Hematopoietic multipotent progenitor cell treated with erythropoietin and hydrocortisone succinate and interleukin-3 and kit ligand, for 15 days (in vitro differentiated cells): ENCODE measurements around the gene GSX2.
"Not testable (repeated sequence)": the region's sequence is repeated elsewhere in the genome, so short reads cannot be mapped to it uniquely, and the experiment has no call there.

Experiments
- DNase-seq: peaks from one replicate; pipeline ENCODE4 v3.0.0-alpha.2; 2015; ENCODE audit warnings: low spot score

The GSX2 gene

DNA sequence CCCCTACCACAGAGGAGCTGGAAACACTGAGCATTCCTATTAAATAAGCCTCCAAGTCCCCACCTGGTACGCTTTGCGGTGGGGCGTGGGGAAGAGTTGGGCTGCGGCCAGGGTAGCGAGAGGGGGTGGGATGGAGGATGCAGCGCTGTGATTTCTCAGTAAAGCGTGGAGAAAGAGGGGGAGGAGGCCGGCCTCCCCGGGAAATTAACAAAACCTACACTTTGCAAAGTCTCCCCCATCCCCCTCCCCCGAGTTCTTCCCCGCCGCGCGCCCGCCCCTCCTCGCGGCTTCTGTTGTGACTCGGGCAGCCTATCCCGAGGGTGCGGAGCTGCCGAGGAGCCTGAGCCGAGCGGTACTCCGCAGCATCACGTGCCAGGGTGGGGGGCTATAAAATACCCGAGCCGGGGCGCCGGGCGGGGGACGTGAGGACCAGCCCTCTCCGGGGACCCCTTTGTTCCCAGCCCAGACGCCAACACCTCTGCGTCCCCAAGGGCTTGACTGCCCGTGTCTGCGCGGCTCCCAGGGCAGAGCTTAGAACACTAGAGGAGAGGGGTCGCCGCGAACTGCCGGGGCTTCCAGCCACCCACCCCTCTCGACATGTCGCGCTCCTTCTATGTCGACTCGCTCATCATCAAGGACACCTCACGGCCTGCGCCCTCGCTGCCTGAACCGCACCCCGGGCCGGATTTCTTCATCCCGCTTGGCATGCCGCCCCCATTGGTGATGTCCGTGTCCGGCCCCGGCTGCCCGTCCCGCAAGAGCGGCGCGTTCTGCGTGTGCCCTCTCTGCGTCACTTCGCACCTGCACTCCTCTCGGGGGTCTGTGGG, at the start of gene GSX2:
GSX2 (plus strand) TSS at position 416 of the 827 bp plus-strand sequence; CDS start at position 598, 182 bp downstream.
- DNase-seq, result no peak

DNA sequence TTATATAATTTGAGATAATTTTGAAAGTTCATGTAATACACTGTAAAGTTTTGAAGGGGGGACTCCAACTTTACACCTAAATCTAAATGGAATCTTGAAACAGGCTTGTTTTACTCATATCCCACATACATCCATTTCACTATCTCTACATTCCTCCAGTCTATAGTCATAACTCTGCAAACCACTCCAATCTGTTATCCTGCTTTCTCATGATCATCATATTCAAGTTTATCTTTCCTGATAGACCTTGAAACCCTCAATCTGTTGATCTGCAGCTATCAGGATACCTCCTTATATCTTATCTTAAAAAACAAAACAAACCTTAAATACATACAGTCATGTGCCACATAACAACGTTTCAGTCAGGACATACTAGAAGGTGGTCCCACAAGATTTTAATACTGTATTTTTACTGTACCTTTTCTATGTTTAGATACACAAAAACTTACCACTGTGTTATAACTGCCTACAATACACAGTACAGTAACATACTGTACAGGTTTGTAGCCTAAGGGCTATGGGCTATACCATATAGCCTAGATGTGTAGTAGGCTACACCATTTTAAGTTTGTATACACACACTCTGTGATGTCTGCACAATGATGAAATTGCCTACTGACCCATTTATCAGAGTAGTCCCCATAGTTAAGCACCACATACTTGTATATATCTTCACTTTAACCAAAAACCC, 49.6 kb upstream of the GSX2 start:
- DNase-seq, result no peak

DNA sequence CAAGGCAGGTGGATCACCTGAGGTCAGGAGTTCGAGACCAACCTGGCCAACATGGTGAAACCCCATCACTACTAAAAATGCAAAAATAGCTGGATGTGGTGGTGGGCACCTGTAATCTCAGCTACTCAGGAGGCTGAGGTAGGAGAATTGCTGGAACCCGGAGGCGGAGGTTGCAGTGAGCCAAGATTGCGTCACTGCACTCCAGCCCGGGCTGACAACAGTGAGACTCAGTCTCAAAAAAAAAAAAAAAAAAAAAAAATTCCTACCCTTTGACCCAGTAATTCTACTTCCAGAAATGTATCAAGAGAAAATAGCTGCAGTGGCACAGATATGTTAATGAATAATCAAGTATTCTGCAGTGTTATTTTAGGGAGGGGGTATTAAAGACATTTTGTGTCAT, 46.6 kb upstream of the GSX2 start:
- DNase-seq, result not testable (repeated sequence)

DNA sequence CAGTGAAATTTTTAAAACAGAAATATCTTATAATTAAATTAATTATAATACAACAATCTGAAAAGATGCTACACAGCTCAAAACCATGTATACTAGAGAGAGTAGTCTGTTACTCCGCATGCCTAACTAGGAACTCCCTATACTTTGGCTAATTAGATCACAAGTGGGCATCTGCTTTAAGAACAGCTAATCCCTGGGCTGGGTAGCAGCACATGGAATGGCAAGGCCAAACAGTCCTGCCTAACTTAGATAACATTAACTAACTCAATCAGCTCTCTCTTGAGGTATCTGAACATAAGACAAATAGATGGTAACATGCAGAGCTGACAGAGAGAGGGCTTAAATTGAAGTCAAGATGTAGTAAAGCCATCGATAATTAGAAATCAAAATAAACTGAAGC, 45.5 kb upstream of the GSX2 start:
- DNase-seq, result no peak

DNA sequence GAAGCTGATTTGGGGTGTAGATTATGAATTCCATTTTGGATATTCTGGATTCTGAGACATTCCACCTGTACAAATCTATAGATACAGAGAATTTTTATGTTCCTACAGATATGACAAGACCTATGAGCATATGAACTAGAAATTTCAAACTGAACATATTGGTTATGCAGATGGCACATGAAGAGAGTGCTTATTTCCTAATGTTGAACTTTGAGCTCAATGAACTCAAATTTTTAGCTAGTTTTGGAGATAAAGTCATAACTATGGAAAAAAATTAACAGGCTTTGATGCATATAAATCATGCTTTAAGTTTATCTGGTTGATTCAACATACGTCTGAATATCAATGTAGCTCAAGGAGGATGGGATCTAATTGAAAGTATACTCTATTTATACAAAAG, 44.5 kb upstream of the GSX2 start:
- no peak for DNase-seq

DNA sequence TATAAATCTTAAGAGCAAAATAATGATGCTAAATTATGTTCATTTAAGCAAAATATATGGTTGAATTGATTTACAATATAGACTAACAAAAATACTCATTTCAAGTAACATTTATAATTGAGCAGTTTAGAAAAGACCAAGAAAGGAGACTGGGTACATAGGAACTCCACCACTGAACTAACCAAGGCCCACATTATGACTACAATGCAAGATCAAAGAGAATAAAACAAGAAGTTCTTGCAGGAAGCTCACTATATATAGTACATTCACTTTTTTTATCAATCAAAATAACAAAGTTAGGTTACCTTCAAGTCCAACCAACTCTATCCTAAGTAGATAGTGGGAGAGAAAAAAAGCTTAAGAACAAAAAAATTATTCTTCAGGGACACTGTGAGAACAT, 43.6 kb upstream of the GSX2 start:
- DNase-seq, result no peak

DNA sequence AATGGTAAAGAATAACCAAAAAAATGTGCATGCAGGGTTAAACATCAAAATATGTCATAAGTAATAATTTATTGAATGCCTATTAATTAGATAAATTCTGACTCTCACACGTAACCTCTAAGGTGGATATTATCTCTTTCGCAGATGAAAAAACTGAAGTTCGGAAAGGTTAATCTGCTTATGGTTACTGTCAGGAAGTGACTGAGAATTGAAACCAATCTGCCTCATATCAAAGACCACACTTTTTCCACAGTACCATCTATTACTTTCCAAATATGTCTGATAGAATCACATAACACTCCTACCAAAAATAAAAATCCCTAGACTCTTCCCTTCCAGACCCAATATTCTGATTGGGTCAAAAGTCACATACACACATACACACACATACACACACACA, 41.8 kb upstream of the GSX2 start:
- DNase-seq, result no peak

DNA sequence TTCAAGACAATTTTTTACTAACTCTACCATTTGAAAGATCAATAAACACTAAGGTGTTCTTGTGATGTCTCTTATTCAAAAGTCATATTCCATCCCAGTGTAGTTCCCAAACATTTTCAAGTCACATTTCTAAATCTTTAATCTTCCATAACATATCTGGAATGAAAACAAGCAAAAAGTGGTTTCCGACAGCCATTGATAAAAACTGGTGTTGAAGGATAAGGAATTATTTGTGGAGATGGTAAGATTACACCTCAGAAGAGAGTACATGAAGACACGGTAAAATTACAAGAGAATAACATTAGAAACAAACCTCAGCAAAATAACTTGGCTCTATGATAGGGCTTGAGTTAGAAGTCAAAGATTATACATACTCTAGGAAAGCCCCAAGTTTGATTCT, 39.8 kb upstream of the GSX2 start:
- no peak for DNase-seq

DNA sequence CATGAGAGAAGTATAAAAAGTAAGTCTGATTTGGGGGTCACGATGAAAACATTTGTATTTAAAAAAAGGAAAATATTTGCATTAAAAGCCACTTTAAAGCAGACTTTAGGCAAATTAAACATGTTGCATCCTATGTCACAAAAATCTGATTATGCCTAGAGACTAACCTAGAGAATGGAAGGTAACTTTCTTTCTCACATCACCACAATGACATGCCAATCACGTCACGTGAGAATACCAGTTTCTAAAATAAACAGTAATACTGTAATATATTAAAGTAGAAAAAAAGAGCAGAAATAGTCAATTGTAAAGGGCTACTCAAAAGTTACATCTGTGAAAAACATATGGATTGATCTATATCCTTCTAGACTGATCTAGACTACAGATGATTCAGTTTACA, 38.9 kb upstream of the GSX2 start:
- no peak for DNase-seq

DNA sequence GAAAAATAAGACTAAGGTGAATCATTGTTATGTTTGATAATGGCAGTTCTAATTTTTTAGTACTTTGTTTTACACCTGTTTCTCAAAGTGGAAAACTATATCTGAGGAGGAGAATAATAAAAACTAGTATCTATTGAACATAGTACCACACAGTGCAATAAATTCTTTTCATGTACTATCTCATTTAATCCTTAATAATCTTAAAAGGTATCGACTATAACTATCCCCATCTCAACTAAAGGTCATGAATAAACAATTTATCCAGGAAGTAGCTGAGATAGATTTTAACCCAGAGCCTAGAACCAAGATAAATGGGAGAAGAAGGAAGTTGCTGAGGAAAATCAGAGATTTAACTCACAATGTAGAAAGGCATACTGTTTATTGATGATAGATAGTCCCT, 38.1 kb upstream of the GSX2 start:
- DNase-seq, result no peak

DNA sequence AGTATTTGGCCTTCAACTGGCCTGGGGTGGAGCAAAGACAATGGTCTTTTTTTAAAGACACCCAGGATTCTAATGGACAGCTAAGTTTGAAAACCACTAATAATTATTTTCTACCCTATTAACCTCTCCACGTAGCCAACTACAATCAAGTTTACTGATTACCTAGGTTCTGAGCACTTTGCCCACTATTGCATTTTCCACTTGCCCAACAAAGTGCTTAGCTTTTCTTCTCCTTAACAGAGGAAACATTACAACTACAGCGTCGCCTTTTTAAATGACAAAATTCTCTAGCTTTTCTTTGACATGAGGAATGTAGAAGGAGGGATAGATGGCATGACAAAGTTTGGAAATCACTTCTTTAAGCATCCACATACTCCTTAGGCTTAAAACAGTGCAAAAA, 37.6 kb upstream of the GSX2 start:
- no peak for DNase-seq

DNA sequence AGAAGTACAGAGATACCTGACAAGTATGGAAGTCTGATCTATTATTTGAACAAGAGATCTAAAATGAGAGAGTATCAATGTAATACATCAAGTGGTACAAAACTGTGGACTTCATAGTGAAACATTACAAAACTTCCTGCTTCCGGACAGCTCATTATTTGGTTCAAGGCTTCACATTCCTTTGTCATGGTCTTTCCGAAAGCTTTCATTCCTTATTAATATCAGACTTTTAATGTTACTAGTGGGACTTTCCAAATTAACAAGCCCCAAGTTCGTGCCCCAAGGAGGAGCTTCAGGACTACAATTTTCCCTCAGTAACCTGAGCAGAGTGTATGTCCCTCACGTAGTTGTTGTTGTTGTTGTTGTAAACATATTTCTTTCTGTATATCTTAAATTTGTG, 36.7 kb upstream of the GSX2 start:
- peak; percentile 31 for DNase-seq

DNA sequence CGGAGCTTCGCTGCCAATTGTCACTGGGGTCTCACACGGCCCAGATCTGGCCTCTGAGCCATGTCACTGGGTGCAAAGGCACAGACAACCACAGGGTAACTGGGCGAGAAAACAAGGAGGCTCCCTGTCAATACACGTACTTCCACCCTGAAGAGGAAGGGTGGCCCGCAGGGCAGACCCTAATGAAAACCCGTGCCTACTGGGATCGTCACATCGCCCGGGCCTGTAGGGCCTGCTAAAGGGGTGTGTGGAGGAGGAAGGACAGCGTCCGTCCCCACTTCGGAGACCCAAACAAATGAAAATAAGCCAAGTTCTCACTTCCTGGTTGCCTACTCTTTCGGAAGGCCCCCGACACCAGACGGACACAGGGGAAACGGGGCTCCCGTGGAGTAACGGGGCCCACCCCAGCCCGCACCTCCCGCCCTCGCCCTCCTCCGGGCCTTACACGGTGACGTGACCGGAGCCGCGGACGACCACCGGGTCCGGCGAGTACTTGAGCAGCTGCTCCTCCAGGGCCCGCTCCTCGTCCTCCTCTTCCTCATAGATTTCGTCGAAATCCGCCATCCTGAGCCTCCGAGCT, 36.1 kb upstream of the GSX2 start:
- peak; percentile 47 for DNase-seq

DNA sequence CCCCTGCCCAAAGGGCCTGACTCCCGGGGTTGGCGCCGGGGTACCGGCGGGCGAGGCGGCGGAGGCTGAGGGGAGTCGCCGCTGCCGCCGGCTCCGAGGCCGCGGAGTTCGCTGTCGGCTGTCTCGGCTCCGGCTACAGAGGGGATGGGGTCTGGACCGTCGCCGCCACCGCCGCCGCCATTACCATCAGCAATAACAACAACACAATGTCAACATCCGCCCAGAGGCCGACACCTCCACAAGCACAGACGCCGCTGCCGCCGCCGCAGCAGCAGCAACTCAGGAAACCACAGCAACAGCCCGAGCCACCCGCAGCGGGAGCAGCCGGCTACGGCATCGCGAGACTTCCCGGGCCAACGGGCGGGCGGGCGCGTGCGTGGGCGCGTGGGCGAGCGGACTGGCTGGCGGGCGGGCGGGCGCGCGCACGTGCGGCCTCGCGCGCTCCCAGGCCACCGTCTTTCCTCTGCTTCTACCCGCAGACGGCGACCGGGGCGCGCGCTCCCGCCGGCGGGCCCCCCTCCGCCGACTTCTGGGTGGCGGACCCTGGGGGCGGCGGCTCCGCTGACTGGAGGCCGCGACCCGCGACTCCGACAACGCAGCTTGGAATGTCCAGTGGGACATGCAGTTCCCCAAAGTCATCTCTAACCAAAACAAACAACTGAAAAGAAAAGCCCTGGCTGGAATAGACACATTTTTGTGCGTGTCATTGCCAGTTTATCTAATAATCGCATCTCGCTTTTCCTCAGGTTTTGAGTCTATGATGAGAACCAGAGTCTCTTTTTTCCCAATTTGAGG, 35.4 kb upstream of the GSX2 start, which contains the start of gene CHIC2:
CHIC2 (minus strand) TSS at position 289 of the 795 bp plus-strand sequence. CDS start 305 bp downstream, outside the sequence.
- DNase-seq, result peak; percentile 93

DNA sequence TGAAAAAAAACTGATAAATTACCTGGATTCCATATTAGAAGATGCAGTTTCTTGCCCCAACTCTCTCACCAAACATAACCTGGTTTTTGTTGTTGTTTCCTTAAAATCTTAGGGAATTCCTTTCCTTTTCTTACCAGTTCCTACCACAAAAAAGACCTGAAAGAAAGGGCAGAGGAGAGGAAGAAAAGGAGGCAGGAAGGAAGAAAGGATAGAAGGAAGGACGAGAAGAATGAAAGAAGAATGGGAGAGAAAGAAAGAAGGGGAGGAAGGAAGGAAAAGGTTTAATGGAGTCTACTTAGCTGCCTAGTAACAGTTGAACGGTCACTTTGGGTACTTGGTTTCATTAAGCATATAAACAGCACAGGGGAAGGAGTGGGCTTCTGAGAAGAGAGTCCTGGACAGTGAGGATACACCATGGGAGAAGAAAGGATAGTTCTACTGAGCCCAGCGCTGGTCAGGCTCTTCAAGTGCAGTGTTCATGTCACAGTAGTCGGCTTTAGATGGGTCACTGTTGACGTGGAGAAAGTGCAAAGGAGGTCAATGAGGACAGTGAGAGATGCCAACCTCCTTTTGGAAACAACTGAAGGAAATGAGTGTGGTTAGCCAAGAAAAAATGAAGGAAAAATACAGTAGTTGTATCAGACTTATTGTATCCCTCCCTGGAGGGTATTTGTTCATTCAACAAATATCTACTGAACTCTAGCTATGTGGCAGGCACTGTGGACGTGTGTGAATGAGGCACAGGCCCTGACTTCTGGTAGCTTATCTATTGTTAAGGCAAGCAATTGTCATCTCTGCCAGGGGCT, 34.5 kb upstream of the GSX2 start:
- DNase-seq, result no peak

DNA sequence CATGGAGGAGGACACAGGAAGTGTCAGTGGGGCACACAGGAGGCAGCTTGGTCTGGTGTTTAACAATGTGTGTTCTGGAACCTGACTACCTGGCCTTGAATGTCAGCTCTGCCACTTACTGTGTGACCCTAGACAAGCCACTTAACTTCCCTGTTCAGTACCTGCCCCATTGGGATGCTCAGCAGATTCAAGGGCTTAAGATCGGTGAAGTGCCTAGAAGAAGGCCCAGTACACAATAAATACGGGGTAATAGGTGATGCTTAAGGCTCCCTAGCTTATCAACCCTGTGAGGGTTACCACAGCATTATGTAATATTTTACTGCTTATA, 33.9 kb upstream of the GSX2 start:
- no peak for DNase-seq

DNA sequence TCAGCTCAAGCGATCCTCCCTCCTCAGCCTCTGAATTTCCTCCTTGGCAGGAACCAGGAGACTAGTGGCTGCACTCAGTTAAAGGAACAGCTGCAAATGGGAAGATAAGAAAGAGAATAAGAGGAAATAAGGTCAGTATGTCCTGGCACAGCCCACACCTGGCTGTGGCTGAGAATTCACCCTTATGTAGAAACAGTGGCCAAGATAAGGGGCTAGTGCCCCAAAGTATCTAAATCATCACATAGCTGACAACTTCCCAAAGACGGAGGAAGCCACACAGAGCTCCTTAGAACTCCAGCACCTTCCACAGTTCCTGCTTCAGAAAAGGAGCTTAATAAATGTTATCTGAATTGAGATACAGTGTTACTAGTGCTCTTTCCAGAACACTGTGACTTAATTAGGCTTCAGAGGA, 33.2 kb upstream of the GSX2 start:
- peak; percentile 43 for DNase-seq

DNA sequence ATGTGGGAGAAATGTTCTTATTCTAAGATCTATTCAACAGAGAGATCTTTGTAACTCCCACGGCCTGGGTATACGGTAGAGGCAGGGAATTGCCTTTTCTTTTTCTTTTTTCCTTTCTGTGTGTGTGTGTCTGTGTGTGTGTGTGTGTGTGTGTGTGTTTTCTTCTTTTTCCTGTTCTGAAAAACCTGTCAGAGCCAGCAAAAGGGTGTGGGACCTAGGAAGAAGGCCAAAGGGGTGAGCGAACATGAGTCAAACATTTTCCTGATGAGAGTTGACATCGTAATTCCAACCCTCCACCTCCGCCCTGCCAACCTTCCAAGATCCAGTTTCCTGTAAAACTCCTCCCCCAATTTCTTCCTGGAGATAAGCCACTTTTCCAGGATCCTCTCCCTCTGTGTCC, 32.8 kb upstream of the GSX2 start:
- no peak for DNase-seq

DNA sequence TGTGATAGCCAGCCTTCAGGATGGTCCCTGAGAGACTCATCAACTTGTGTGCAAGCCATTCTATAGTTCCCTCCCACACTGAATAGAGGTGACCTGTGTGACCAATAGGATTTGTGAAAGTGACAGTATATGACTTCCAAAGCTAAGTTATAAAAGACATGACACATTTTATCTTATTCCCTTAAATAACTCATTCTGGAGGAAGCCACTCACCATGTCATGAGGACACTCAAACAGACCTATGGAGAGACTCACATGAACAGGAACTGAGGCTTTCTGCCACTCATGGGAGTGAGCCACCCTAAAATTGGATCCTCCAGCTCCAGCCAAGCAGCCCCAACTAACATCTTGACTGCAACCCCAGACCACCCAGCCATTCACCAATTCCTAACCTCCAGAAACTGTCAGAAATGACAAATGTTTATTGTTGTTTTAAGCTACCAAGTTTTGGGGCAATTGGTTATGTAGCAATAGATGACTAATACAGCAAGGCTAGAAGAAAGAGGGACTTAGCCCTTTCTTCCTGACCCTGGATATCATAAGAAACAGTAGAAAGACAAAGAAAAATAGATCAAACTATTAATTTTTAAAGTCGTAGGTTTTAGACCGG, 26.6 kb upstream of the GSX2 start:
- DNase-seq, result no peak

DNA sequence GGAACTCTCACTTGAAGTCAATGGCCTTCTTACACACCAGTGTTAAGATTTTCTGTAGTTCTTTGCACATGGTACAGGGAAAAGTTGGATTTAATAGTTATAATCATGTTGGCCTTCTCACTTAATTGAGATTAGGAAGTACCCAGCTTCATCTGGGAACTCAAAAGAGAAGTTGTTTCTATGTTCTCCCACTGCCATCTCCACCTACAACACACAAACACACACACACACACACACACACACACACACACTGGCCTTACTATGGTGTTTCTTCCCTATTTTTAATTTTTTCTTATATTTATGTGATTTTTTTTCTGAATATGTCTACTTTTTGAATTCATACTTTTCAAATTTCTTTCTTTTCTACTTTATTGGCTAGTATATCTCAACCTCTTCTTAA, 25.6 kb upstream of the GSX2 start:
- DNase-seq, result no peak

DNA sequence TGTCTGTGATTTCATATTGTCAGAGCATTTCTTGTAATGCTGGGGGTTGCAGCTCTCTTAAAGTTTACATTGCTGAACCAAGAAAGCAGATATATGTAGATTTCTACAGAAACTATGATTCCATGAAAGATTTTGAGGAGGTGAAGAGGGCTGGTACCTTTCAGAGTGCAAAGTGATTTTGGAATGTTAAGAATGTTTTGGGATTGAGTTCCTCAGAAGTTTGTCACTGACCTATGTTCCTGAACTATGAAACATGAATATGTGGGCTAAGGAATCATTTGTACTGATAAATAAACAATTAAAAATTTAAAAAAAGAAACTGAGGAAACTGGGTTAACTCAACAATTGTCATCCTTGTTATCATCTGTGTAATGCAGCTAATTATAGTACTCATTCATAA, 23.3 kb upstream of the GSX2 start:
- DNase-seq, result no peak
